Measurements from ENCODE around the gene ME3. TPM values are rescaled to one million over a fixed set of nuclear protein-coding genes. Genes with fewer than 3 reads are reported as not detected.

The ME3 gene
- total RNA-seq, 1 donor from 2014 or later = 34.2 TPM

GRCh38 chr11:86675017-86675416 lies 2.6 kb upstream of the ME3 start:
- Histone ChIP-seq H3K4me1 (peaks cover 0 to 20% of the 10 kb centered on the region in 2 donors), H3K27ac (peak overlapping the region; percentile 36 to 43), H3K9me3 (no peaks in the 10 kb centered on the region), H3K4me3 (no peak overlapping the region), H3K36me3 (no peaks in the 10 kb centered on the region), H3K27me3 (no peaks in the 10 kb centered on the region)
- intact Hi-C loops (cut with DNase I) = no loop called here
- no peak for TF ChIP-seq CTCF (IDR thresholded peaks at IDR 0.05)
- DNase-seq (ENCODE audit: low spot score in 2 of 2) = no peak

- Histone ChIP-seq H3K4me3 (no peak overlapping the region), H3K27ac (peak overlapping the region in 1 of 2 donors; percentile 43), H3K36me3 (no peaks in the 10 kb centered on the region), H3K9me3 (no peaks in the 10 kb centered on the region), H3K27me3 (no peaks in the 10 kb centered on the region), H3K4me1 (peaks cover 0 to 22% of the 10 kb centered on the region in 2 donors)
- no peak for TF ChIP-seq CTCF (IDR thresholded peaks at IDR 0.05)
- no peak for DNase-seq (ENCODE audit: low spot score in 2 of 2)
- intact Hi-C loops (cut with DNase I) = loop anchor here (2.0 to 5.0 kb wide), 4 partner anchors 67 to 217 kb away; partner anchors contain the start of gene PRSS23
Measured at GRCh38 chr11:86673872-86674750, 1.7 kb upstream of the ME3 start.

GRCh38 chr11:86673055-86673843 lies 833 bp upstream of the ME3 start:
- H3K27ac ChIP-seq = peak overlapping the region; percentile 93 to 94
- peaks cover 0 to 22% of the 10 kb centered on the region in 2 donors for H3K4me1 ChIP-seq
- no peaks in the 10 kb centered on the region for H3K27me3 ChIP-seq
- intact Hi-C loops (cut with DNase I) = loop anchor here (2.0 to 5.0 kb wide), 4 partner anchors 66 to 216 kb away; partner anchors contain the start of gene PRSS23
- H3K9me3 ChIP-seq = no peaks in the 10 kb centered on the region
- no peak overlapping the region for H3K4me3 ChIP-seq
- no peaks in the 10 kb centered on the region for H3K36me3 ChIP-seq
- no peak for DNase-seq (ENCODE audit: low spot score in 2 of 2)
- no peak for TF ChIP-seq CTCF (IDR thresholded peaks at IDR 0.05)

GRCh38 chr11:86671531-86672006 lies 847 bp downstream of the ME3 start:
- intact Hi-C loops (cut with DNase I) = loop anchor here (2.0 to 5.0 kb wide), 5 partner anchors 29 to 214 kb away; partner anchors contain the start of gene PRSS23
- Histone ChIP-seq H3K9me3 (no peaks in the 10 kb centered on the region), H3K27ac (peak overlapping the region; percentile 93 to 94), H3K4me1 (peaks cover 0 to 22% of the 10 kb centered on the region in 2 donors), H3K36me3 (no peaks in the 10 kb centered on the region), H3K27me3 (no peaks in the 10 kb centered on the region), H3K4me3 (peak overlapping the region; percentile 81 to 95)
- peak in 1 of 2 donors; percentile 80 for DNase-seq (ENCODE audit: low spot score in 2 of 2)
- peak in 1 of 3 experiments; percentile 11 for TF ChIP-seq CTCF (IDR thresholded peaks at IDR 0.05)

- Histone ChIP-seq H3K9me3 (no peaks in the 10 kb centered on the region), H3K27me3 (no peaks in the 10 kb centered on the region), H3K4me3 (peak overlapping the region; percentile 81 to 95), H3K4me1 (peaks cover 0 to 21% of the 10 kb centered on the region in 2 donors), H3K36me3 (no peaks in the 10 kb centered on the region), H3K27ac (peak overlapping the region; percentile 93 to 94)
- no peak for DNase-seq (ENCODE audit: low spot score in 2 of 2)
- no peak for TF ChIP-seq CTCF (IDR thresholded peaks at IDR 0.05)
- intact Hi-C loops (cut with DNase I) = loop anchor here (2.0 to 5.0 kb wide), 3 partner anchors 28 to 214 kb away; no protein-coding TSS in a partner anchor
Measured at GRCh38 chr11:86670911-86671310, 1.5 kb downstream of the ME3 start.

All from ascending aorta (tissue), 2 donors.